Measurements from ENCODE around the gene ITPK1. TPM values are rescaled to one million over a fixed set of nuclear protein-coding genes. Genes with fewer than 3 reads are reported as not detected.
"Not testable (repeated sequence)": the region's sequence is repeated elsewhere in the genome, so short reads cannot be mapped to it uniquely, and the experiment has no call there.

The ITPK1 gene
- total RNA-seq, 1 experiment from 2014 or later: 38.5 TPM

DNA sequence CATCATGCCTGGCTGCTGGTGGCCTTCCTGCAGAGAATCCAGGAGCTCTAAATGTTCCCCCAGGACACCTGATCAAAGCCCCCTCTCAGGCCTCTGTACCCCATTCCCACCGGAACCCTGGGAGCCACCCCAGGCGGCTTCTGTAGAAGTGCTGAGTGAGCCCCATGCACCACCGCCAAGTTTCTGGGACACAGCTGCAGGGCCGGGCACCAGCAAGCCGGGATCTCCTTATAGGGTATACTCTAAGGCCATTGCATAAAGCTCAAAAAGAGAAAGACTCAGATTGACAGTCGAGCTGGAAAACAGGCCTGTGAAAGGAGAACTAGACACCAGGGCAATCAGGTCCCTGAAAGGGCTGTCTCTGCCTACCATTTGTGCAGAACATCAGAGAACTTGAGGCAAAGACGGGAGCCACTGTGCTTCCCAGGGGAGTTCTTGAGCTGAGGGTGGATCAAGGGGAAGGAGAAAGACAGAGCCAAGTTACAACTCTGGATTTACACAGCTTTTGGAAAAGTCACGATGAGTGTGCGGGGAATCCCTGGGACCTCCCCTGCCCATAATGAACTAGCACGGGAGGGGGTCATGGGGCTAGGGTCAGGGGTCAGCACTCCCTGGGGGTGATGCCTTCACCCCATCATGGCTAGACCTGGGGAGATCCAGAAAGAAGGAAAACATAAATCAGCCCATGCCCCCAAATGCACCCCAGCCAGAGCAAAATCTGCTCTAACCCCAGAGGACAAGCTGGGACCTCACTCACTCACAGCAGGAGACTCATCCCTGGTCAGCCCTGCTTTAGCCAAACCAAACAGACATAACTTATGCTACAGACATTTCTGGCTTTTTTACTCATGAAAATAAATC, 51.1 kb downstream of the ITPK1 start:
- CTCF ChIA-PET: no interaction called here

DNA sequence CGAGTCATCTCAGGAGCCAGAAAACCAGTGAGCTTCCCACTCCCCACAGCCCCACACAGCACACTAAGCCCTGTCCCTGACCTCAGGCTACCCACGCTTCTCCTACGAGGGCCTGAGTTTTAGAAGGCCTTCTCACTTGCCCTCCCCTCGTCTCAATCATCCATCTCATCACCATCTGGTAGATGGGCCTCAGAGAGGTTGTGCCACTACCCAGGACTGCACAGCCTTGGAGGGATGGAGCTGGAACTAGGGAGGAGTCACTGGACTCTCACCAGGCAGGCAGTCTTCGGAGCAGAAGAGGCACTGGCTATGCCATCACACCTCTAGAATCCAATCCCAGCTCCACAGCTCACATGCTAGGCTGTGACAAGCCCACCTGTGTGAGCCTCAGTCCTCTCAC, 52.3 kb downstream of the ITPK1 start:
- DNase-seq (ENCODE audit: low spot score): no peak
- no peak overlapping the region for H3K27ac ChIP-seq (ENCODE audit: low read depth, low read length, poor library complexity, severe bottlenecking)
- H3K4me1 ChIP-seq (ENCODE audit: insufficient read depth, low read length, poor library complexity, severe bottlenecking): no peaks in the 10 kb centered on the region
- no peaks in the 10 kb centered on the region for H3K9me3 ChIP-seq (ENCODE audit: low read depth, low read length, poor library complexity, severe bottlenecking)
- TF ChIP-seq CTCF (conservative IDR thresholded peaks at IDR 0.05; ENCODE audit: low read depth, low read length) (no peak), EZH2 (IDR thresholded peaks at IDR 0.05; ENCODE audit: borderline replicate concordance, low read depth, low read length, poor library complexity, severe bottlenecking) (no peak)
- CTCF ChIA-PET: interaction anchor here (0.6 kb wide), 1 partner anchor 24 kb away, joined by 5 read pairs; no protein-coding TSS in a partner anchor
- POLR2A ChIA-PET (ENCODE audit: low non-redundant PET): no interaction called here
- H3K27me3 ChIP-seq (replicated peaks; ENCODE audit: insufficient read depth, low read depth, low read length, poor library complexity): no peaks in the 10 kb centered on the region
- no peaks in the 10 kb centered on the region for H3K36me3 ChIP-seq (ENCODE audit: insufficient read depth, low read length, poor library complexity, severe bottlenecking)
- no TSS peak for BruUV-seq (replicated peaks)
- intact Hi-C loops (cut with micrococcal nuclease; ENCODE audit: unreplicated experiment): no loop called here
- H3K4me3 ChIP-seq (ENCODE audit: low read depth, low read length, poor library complexity, severe bottlenecking): no peak overlapping the region

More for the DNA sequence above, 51.1 kb downstream of the ITPK1 start:
- H3K9me3 ChIP-seq (ENCODE audit: low read depth, low read length, poor library complexity, severe bottlenecking): no peaks in the 10 kb centered on the region
- no peaks in the 10 kb centered on the region for H3K36me3 ChIP-seq (ENCODE audit: insufficient read depth, low read length, poor library complexity, severe bottlenecking)
- TF ChIP-seq CTCF (conservative IDR thresholded peaks at IDR 0.05; ENCODE audit: low read depth, low read length) (no peak), EZH2 (IDR thresholded peaks at IDR 0.05; ENCODE audit: borderline replicate concordance, low read depth, low read length, poor library complexity, severe bottlenecking) (no peak)
- DNase-seq (ENCODE audit: low spot score): no peak
- no peak overlapping the region for H3K27ac ChIP-seq (ENCODE audit: low read depth, low read length, poor library complexity, severe bottlenecking)
- no TSS peak for BruUV-seq (replicated peaks)
- POLR2A ChIA-PET (ENCODE audit: low non-redundant PET): no interaction called here
- H3K27me3 ChIP-seq (replicated peaks; ENCODE audit: insufficient read depth, low read depth, low read length, poor library complexity): no peaks in the 10 kb centered on the region
- H3K4me3 ChIP-seq (ENCODE audit: low read depth, low read length, poor library complexity, severe bottlenecking): no peak overlapping the region
- intact Hi-C loops (cut with micrococcal nuclease; ENCODE audit: unreplicated experiment): no loop called here
- H3K4me1 ChIP-seq (ENCODE audit: insufficient read depth, low read length, poor library complexity, severe bottlenecking): no peaks in the 10 kb centered on the region

- H3K27ac ChIP-seq (ENCODE audit: low read depth, low read length, poor library complexity, severe bottlenecking): no peak overlapping the region
- ChIA-PET POLR2A (ENCODE audit: low non-redundant PET) (no interaction called here), CTCF (interaction anchor here (0.6 kb wide), 1 partner anchor 24 kb away, joined by 5 read pairs; no protein-coding TSS in a partner anchor)
- no peaks in the 10 kb centered on the region for H3K4me1 ChIP-seq (ENCODE audit: insufficient read depth, low read length, poor library complexity, severe bottlenecking)
- no peak for TF ChIP-seq EZH2 (IDR thresholded peaks at IDR 0.05; ENCODE audit: borderline replicate concordance, low read depth, low read length, poor library complexity, severe bottlenecking)
- TF ChIP-seq CTCF (conservative IDR thresholded peaks at IDR 0.05; ENCODE audit: low read depth, low read length): no peak
- H3K27me3 ChIP-seq (replicated peaks; ENCODE audit: insufficient read depth, low read depth, low read length, poor library complexity): no peaks in the 10 kb centered on the region
- no TSS peak for BruUV-seq (replicated peaks)
- no peak for DNase-seq (ENCODE audit: low spot score)
- no peaks in the 10 kb centered on the region for H3K36me3 ChIP-seq (ENCODE audit: insufficient read depth, low read length, poor library complexity, severe bottlenecking)
- no peaks in the 10 kb centered on the region for H3K9me3 ChIP-seq (ENCODE audit: low read depth, low read length, poor library complexity, severe bottlenecking)
- H3K4me3 ChIP-seq (ENCODE audit: low read depth, low read length, poor library complexity, severe bottlenecking): no peak overlapping the region
- intact Hi-C loops (cut with micrococcal nuclease; ENCODE audit: unreplicated experiment): no loop called here
Measured at GRCh38 chr14:93062890-93063289, 52.8 kb downstream of the ITPK1 start.

DNA sequence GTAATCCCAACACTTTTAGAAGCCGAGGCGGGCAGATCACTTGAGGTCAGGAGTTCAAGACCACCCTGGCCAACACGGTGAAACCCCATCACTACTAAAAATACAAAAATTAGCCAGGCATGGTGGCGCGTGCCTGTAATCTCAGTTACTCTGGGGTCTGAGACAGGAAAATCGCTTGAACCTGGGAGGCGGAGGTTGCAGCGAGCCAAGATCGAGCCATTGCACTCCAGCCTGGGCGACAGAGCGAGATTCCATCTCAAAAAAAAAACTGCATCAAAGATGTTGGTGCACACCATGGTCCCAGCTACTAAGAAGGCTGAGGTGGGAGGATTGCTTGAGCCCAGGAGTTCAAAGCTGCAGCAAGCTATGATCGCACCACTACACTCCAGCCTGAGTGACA, 53.7 kb downstream of the ITPK1 start:
- H3K4me3 ChIP-seq (ENCODE audit: low read depth, low read length, poor library complexity, severe bottlenecking); H3K36me3 ChIP-seq (ENCODE audit: insufficient read depth, low read length, poor library complexity, severe bottlenecking); BruUV-seq (replicated peaks); H3K9me3 ChIP-seq (ENCODE audit: low read depth, low read length, poor library complexity, severe bottlenecking); DNase-seq (ENCODE audit: low spot score); POLR2A ChIA-PET (ENCODE audit: low non-redundant PET); H3K27me3 ChIP-seq (replicated peaks; ENCODE audit: insufficient read depth, low read depth, low read length, poor library complexity); H3K4me1 ChIP-seq (ENCODE audit: insufficient read depth, low read length, poor library complexity, severe bottlenecking); intact Hi-C loops (cut with micrococcal nuclease; ENCODE audit: unreplicated experiment); H3K27ac ChIP-seq (ENCODE audit: low read depth, low read length, poor library complexity, severe bottlenecking); CTCF ChIA-PET: not testable (repeated sequence)

Data from A673 (cell line).